Liver (tissue), 9 donors: Measurements from ENCODE around the gene CIITA. TPM values are rescaled to one million over a fixed set of nuclear protein-coding genes. Genes with fewer than 3 reads are reported as not detected.

Experiments
- DNase-seq: peaks from one replicate; pipeline ENCODE4 v3.0.0-alpha.2; 2017; ENCODE audit warnings: low spot score
- H3K27ac ChIP-seq, 2 donors: one replicate each; pipeline ENCODE4 v1.7.0; 2013; ENCODE audit warnings: inconsistent platforms in 2 of 2, low read length in 2 of 2, control low read depth in 1 of 2, low read depth in 1 of 2, mild to moderate bottlenecking in 1 of 2
- H3K27me3 ChIP-seq, 4 donors: one replicate each; pipeline versions ENCODE4 v1.6.1 to v1.7.0; 2013; ENCODE audit warnings: low read length in 3 of 4, inconsistent platforms in 1 of 4, mild to moderate bottlenecking in 1 of 4, moderate library complexity in 1 of 4; ENCODE audit not compliant: control insufficient read depth in 4 of 4, insufficient read depth in 4 of 4
- H3K36me3 ChIP-seq, 4 donors: one replicate each; pipeline versions ENCODE4 v1.6.1 to v1.7.0; 2013; ENCODE audit warnings: low read length in 3 of 4, mild to moderate bottlenecking in 3 of 4, low read depth in 1 of 4, moderate library complexity in 1 of 4; ENCODE audit not compliant: control insufficient read depth in 4 of 4, insufficient read depth in 3 of 4
- H3K4me1 ChIP-seq, 4 donors: one replicate each; pipeline versions ENCODE4 v1.6.1 to v1.7.0; 2013; ENCODE audit warnings: low read length in 3 of 4, mild to moderate bottlenecking in 3 of 4, moderate library complexity in 1 of 4; ENCODE audit not compliant: control insufficient read depth in 4 of 4, insufficient read depth in 4 of 4
- H3K4me3 ChIP-seq, 3 donors: one replicate each; pipeline versions ENCODE4 v1.6.1 to v1.7.0; 2013; ENCODE audit warnings: low read length in 3 of 3, control low read depth in 1 of 3, low read depth in 1 of 3, mild to moderate bottlenecking in 1 of 3
- H3K9ac ChIP-seq, 2 donors: one replicate each; pipeline ENCODE4 v1.7.0; 2013; ENCODE audit warnings: low read length in 2 of 2, mild to moderate bottlenecking in 2 of 2, moderate library complexity in 2 of 2, control low read depth in 1 of 2, low read depth in 1 of 2
- H3K9me3 ChIP-seq, 4 donors: one replicate each; pipeline versions ENCODE4 v1.6.1 to v1.7.0; 2013; ENCODE audit warnings: low read length in 3 of 4; ENCODE audit not compliant: control insufficient read depth in 4 of 4
- CTCF ChIP-seq: fragments of 150-350 bp; IDR thresholded peaks from 2 replicates; pipeline ENCODE4 v1.5.1; 2017; ENCODE audit warnings: improper control_type of control experiment, low read depth, low read length; ENCODE audit not compliant: missing input control
- FOXA2 ChIP-seq: IDR thresholded peaks from 2 replicates; pipeline ENCODE4 v1.6.1; 2016; ENCODE audit warnings: antibody characterized with exemption
- JUND ChIP-seq, 2 donors: IDR thresholded peaks; 2 replicates each; pipeline ENCODE4 v1.6.1; 2016; ENCODE audit warnings: antibody characterized with exemption in 2 of 2
- MAX ChIP-seq: IDR thresholded peaks from 2 replicates; pipeline ENCODE4 v1.6.1; 2016; ENCODE audit warnings: antibody characterized with exemption
- RAD21 ChIP-seq, 2 donors: IDR thresholded peaks; 2 replicates each; pipeline ENCODE4 v1.6.1; 2016; ENCODE audit warnings: antibody characterized with exemption in 2 of 2, mild to moderate bottlenecking in 2 of 2
- RXRA ChIP-seq, 2 donors: IDR thresholded peaks; 2 replicates each; pipeline ENCODE4 v1.6.1; 2017 to 2018; ENCODE audit warnings: antibody characterized with exemption in 2 of 2, mild to moderate bottlenecking in 1 of 2
- SP1 ChIP-seq: IDR thresholded peaks from 2 replicates; pipeline ENCODE4 v1.6.1; 2018; ENCODE audit warnings: antibody characterized with exemption, mild to moderate bottlenecking
- TAF1 ChIP-seq: conservative IDR thresholded peaks from 2 replicates; pipeline ENCODE4 v1.6.1; 2016; ENCODE audit warnings: antibody characterized with exemption, mild to moderate bottlenecking
- ZBTB33 ChIP-seq: IDR thresholded peaks from 2 replicates; pipeline ENCODE4 v1.6.1; 2016; ENCODE audit warnings: antibody characterized with exemption
- WGBS: extraction: QIAGEN DNeasy Blood & Tissue Kit; methylation state at CpG from one replicate; pipeline ENCODE4 v1.1.7; 2013; 5-methylcytosine and 5-hydroxymethylcytosine counted together
- polyA plus RNA-seq, 2 donors: library from polyadenylated mRNA; stranded (reverse) in 1 of 2; unstranded in 1 of 2; fragments of 200-250 nt in 1 of 2; fragments of >200 nt in 1 of 2; fragmentation: Nextera tagmentation in 1 of 2; extraction: Ambion mirVana in 1 of 2; gene quantifications; one replicate each; pipeline versions ENCODE4 v1.2.1 to v1.2.3, GENCODE V29; 2013 to 2015
- total RNA-seq, 2 donors: library from RNA; depleted of rRNA; stranded (reverse); fragments of >200 nt; gene quantifications; one replicate each; pipeline ENCODE4 v1.2.3, GENCODE V29; 2014
- donor health status: healthy.
- donor health status: healthy.
- donor health status: healthy.
- donor health status: healthy.
- donor health status: healthy.

The CIITA gene
- total and polyA plus RNA-seq, 4 donors, result 1.6 to 4.2 (median 2.2) TPM

GRCh38 chr16:10984509-10984908 is 107.5 kb downstream of the CIITA start:
- no peak for DNase-seq
- Histone ChIP-seq H3K27ac (no peak overlapping the region), H3K4me1 (peaks cover 0 to 11% (median 4%) of the 10 kb centered on the region in 4 donors), H3K36me3 (peaks cover 0 to 10% (median 6%) of the 10 kb centered on the region in 4 donors), H3K4me3 (no peak overlapping the region), H3K9me3 (no peaks in the 10 kb centered on the region), H3K27me3 (no peaks in the 10 kb centered on the region), H3K9ac (no peak overlapping the region)
- TF ChIP-seq TAF1, result no peak
- no peak for TF ChIP-seq RXRA (IDR thresholded peaks at IDR 0.05)
- no peak for TF ChIP-seq CTCF
- no peak for TF ChIP-seq JUND (IDR thresholded peaks at IDR 0.05)
- TF ChIP-seq SP1, result no peak
- TF ChIP-seq ZBTB33, result no peak
- TF ChIP-seq MAX, result no peak
- no peak for TF ChIP-seq FOXA2
- TF ChIP-seq RAD21 (IDR thresholded peaks at IDR 0.05), result no peak
- WGBS, result 95% methylated on average over 6 of the region's 6 CpGs

Other genes with a start within 250 kb of the CIITA start
- gene TEKT5, start 182.3 kb upstream of the CIITA start, total RNA-seq, result under 1 TPM in 1 of 2 donors, not detected in 1; 0.92 TPM
- under 1 TPM in 1 of 2 donors, not detected in 1; 0.13 TPM for gene TEKT5, start 182.3 kb upstream of the CIITA start, polyA plus RNA-seq
- gene NUBP1, start 133.4 kb upstream of the CIITA start, total RNA-seq, result 10 to 100 TPM; 16.6 to 18.9 TPM
- 10 to 100 TPM; 21.7 to 22.5 TPM for gene NUBP1, start 133.4 kb upstream of the CIITA start, polyA plus RNA-seq
- under 1 TPM in 1 of 2 donors, not detected in 1; 0.09 TPM for gene TVP23A, start 58.4 kb upstream of the CIITA start, total RNA-seq
- gene TVP23A, start 58.4 kb upstream of the CIITA start, polyA plus RNA-seq, result under 1 TPM; 0.09 to 0.32 TPM
- gene DEXI, start 65.3 kb downstream of the CIITA start, total RNA-seq, result 10 to 100 TPM; 13.6 to 69.9 TPM
- gene DEXI, start 65.3 kb downstream of the CIITA start, polyA plus RNA-seq, result 10 to 100 TPM; 26.5 to 57.2 TPM
- 10 to 100 TPM; 22.6 to 23.0 TPM for gene CLEC16A, start 67.4 kb downstream of the CIITA start, total RNA-seq
- 10 to 100 TPM in 1 of 2 donors, 1 to 10 TPM in 1; 9.7 to 12.3 TPM for gene CLEC16A, start 67.4 kb downstream of the CIITA start, polyA plus RNA-seq